Activated B cell treated with CpG ODN at 0.5 μM for 24 hours (primary cell): ENCODE results near the gene RPN1. TPM values are rescaled to one million over a fixed set of nuclear protein-coding genes. Genes with fewer than 3 reads are reported as not detected.

ENCODE experiments used
- ATAC-seq: fragments of 200-7000 bp; cut with Tn5 transposase; one replicate; pipeline ENCODE4 v1.10.0; 2021; ENCODE audit warnings: low read depth, mild to moderate bottlenecking, moderate library complexity
- CTCF ChIA-PET: fragments of 350-600 bp; sonication (Branson Sonifier 250); formaldehyde crosslinking; loops from one replicate; lab custom pipeline; 2021; ENCODE audit warnings: antibody characterized with exemption; lab: Charles Lee
- POLR2A ChIA-PET: fragments of 350-600 bp; sonication (Branson Sonifier 250); formaldehyde crosslinking; loops from one replicate; lab custom pipeline; 2021; ENCODE audit warnings: antibody characterized with exemption; lab: Charles Lee
- DNase-seq: peaks from one replicate; pipeline ENCODE4 v3.0.0; 2022
- H3K27ac Mint-ChIP-seq: one replicate; pipeline ENCODE4 v1.8.0; 2020; ENCODE audit warnings: mixed read lengths
- H3K27me3 Mint-ChIP-seq: one replicate; pipeline ENCODE4 v1.8.0; 2021; ENCODE audit warnings: mixed read lengths
- H3K36me3 Mint-ChIP-seq: one replicate; pipeline ENCODE4 v1.8.0; 2021; ENCODE audit warnings: low read depth, mixed read lengths
- H3K4me1 Mint-ChIP-seq: one replicate; pipeline ENCODE4 v1.8.0; 2021; ENCODE audit warnings: mixed read lengths
- H3K4me3 Mint-ChIP-seq: one replicate; pipeline ENCODE4 v1.8.0; 2020; ENCODE audit warnings: mild to moderate bottlenecking, mixed read lengths
- H3K9me3 Mint-ChIP-seq: one replicate; pipeline ENCODE4 v1.8.0; 2020; ENCODE audit warnings: mixed read lengths
- intact Hi-C: fragments of 100-400 bp; cut with micrococcal nuclease; formaldehyde crosslinking; loops from one replicate; pipeline ENCODE4 v1.15.1; 2024
- total RNA-seq: library from RNA; stranded (reverse); gene quantifications from 2 replicates; pipeline ENCODE4 v1.2.3, GENCODE V29; 2022
- TF ChIP-seq, protein P1 (sequence below): fragments of 200-600 bp; IDR thresholded peaks from one replicate; pipeline ENCODE4 v1.8.0; 2022; ENCODE audit warnings: antibody characterized with exemption, mild to moderate bottlenecking

RPN1 gene
- total RNA-seq, 1 donor from 2014 or later: 93.4 TPM

DNA sequence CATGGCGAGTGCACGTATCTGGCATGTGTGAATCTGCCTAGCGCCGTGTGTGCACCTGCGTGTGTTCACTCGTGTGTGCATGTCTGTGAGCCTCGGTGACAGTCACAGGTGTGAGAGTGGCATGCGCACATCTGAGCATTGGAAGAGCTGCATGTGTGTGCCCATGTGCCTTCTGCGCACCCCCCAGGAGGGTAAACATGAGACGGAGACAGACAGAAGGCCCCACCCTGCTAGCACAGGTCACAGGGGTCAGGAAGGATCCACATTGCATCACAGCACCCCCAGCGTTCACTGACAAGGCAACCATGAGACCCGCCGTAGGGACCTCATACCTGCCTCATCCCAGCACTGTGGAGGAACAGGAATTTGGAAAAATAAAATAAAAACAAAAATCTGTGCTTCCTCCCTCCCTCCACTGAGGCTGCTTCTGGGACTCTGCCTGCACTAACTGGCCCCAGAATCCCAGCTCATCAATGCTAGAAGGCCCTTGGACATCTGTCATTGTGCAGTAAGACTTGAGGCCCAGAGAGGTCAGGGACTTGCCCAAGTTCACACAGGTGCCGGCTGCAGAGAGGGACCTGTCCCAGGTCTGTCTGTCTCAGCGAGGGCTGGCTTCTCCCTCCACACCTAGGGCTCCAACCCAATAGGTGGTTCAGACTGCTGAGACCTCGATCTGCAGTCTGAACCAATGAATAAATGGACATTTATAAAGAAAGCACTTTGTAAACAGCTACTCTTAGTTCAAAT, 37.4 kb downstream of the RPN1 start:
- ChIA-PET CTCF (no interaction called here), POLR2A (no interaction called here)
- Mint-ChIP-seq H3K4me3 (no peak overlapping the region), H3K27ac (no peak overlapping the region), H3K36me3 (peaks cover 5% of the 10 kb centered on the region), H3K27me3 (no peaks in the 10 kb centered on the region), H3K4me1 (peaks cover 9% of the 10 kb centered on the region), H3K9me3 (no peaks in the 10 kb centered on the region)
- intact Hi-C loops: no loop called here
- ATAC-seq: no peak
- DNase-seq: no peak
- TF ChIP-seq, protein P1, sequence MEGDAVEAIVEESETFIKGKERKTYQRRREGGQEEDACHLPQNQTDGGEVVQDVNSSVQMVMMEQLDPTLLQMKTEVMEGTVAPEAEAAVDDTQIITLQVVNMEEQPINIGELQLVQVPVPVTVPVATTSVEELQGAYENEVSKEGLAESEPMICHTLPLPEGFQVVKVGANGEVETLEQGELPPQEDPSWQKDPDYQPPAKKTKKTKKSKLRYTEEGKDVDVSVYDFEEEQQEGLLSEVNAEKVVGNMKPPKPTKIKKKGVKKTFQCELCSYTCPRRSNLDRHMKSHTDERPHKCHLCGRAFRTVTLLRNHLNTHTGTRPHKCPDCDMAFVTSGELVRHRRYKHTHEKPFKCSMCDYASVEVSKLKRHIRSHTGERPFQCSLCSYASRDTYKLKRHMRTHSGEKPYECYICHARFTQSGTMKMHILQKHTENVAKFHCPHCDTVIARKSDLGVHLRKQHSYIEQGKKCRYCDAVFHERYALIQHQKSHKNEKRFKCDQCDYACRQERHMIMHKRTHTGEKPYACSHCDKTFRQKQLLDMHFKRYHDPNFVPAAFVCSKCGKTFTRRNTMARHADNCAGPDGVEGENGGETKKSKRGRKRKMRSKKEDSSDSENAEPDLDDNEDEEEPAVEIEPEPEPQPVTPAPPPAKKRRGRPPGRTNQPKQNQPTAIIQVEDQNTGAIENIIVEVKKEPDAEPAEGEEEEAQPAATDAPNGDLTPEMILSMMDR: no peak

DNA sequence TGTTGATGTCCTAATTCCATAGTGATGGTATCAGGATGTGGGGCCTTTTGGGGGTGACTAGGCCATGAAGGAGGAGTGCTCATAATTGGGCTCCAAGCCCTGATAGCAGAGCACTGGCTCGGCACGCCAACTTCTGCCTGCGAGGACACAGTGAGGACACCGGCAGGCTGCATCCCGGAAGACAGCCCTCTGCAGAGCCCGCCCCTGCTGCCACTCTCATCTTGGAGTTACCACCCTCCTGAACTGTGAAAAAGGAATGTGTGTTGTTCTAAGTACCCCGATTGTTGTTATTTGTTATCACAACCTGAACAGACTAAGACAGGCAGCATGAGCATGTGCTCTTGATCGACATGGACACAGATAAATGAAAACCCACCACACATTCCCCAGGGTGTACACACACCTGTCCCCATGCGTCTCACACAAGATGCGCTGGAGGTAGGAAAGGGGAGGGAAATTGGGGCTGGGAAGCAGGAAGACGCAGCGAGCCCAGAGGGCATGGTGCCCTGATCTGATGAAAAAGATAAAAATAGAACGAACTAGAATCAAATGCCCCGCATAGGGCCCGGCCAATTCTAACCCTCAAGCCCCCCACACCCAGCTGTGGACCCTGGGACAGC, 40.1 kb downstream of the RPN1 start:
- H3K4me1 Mint-ChIP-seq: peaks cover 2% of the 10 kb centered on the region
- no peak overlapping the region for H3K27ac Mint-ChIP-seq
- CTCF ChIA-PET: no interaction called here
- H3K4me3 Mint-ChIP-seq: no peak overlapping the region
- DNase-seq: no peak
- TF ChIP-seq, protein P1: no peak
- no peak for ATAC-seq
- H3K9me3 Mint-ChIP-seq: no peaks in the 10 kb centered on the region
- intact Hi-C loops: no loop called here
- POLR2A ChIA-PET: no interaction called here
- no peaks in the 10 kb centered on the region for H3K27me3 Mint-ChIP-seq
- no peaks in the 10 kb centered on the region for H3K36me3 Mint-ChIP-seq

DNA sequence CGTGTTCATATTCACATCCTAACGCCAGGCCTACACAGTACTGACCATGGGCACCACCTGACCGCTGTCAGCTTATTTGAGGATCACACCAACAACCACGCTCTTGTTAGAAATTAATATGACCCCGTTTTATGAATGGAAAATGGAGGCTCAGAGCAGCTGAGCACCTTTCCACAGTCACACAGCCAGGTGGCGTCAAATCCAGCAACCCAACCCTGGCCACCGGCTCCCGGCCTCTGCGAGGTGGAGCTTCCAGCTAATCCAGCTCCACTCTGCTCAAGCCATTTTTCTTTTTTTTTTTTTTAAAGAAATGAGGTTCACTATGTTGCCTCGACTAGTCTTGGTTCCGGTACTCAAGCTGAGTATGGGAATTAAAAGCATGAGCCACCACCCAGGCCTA, 41.3 kb downstream of the RPN1 start:
- intact Hi-C loops: loop anchor here (5.0 kb wide), 1 partner anchor 117 kb away; the partner anchor contains the start of gene GATA2
- Mint-ChIP-seq H3K9me3 (no peaks in the 10 kb centered on the region), H3K36me3 (no peaks in the 10 kb centered on the region), H3K27ac (no peak overlapping the region), H3K4me3 (no peak overlapping the region), H3K4me1 (peaks cover 2% of the 10 kb centered on the region), H3K27me3 (no peaks in the 10 kb centered on the region)
- ATAC-seq: no peak
- TF ChIP-seq, protein P1: no peak
- DNase-seq: no peak
- CTCF ChIA-PET: interaction anchor here (0.8 to 1.7 kb wide), 4 partner anchors 9 to 236 kb away, joined by 3 to 8 read pairs (median 5); no protein-coding TSS in a partner anchor
- POLR2A ChIA-PET: interaction anchor here (0.7 to 0.8 kb wide), 2 partner anchors 71 to 126 kb away, joined by 3 to 5 read pairs; no protein-coding TSS in a partner anchor

DNA sequence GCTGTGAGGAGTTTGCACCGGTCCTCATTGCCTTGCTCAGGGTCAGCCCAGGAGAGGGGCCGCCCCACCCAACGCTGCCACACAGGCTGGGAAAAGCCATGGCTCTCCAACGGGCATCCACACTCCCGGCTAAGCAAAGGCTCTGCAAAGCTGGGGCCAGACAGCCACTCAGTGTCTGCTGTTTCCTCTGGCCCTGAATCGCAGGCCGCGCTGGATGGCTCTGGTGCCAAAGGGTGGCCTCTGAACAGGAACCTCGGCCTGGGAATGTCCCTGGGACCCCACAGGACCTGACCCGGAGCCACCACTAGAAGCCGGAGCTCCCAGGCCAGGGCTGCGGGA, 42.9 kb downstream of the RPN1 start:
- H3K4me3 Mint-ChIP-seq: peak overlapping the region; percentile 24

More for the DNA sequence above, 42.9 kb downstream of the RPN1 start:
- TF ChIP-seq, protein P1: no peak
- DNase-seq (no peak), ATAC-seq (no peak)
- no peak overlapping the region for H3K27ac Mint-ChIP-seq
- no peaks in the 10 kb centered on the region for H3K9me3 Mint-ChIP-seq
- ChIA-PET POLR2A (interaction anchor here (0.6 kb wide), 1 partner anchor 339 kb away, joined by 3 read pairs; no protein-coding TSS in a partner anchor), CTCF (interaction anchor here (1.0 to 1.5 kb wide), 3 partner anchors 10 to 513 kb away, joined by 3 to 5 read pairs (median 4); no protein-coding TSS in a partner anchor)
- no peaks in the 10 kb centered on the region for H3K27me3 Mint-ChIP-seq
- intact Hi-C loops: loop anchor here (1.0 to 5.0 kb wide), 4 partner anchors 115 to 532 kb away; partner anchors contain the start of gene GATA2
- peaks cover 2% of the 10 kb centered on the region for H3K4me1 Mint-ChIP-seq
- H3K36me3 Mint-ChIP-seq: no peaks in the 10 kb centered on the region
